NOMO-1 treated with DMSO at 0.1 percent for 48 hours (cell line): ENCODE data around the gene TRIM65.

Experiments used
- DNase-seq: peaks from one replicate; lab custom pipeline; 2025; ENCODE audit not compliant: unreplicated experiment; lab: John Stamatoyannopoulos, UW

Gene TRIM65

DNA sequence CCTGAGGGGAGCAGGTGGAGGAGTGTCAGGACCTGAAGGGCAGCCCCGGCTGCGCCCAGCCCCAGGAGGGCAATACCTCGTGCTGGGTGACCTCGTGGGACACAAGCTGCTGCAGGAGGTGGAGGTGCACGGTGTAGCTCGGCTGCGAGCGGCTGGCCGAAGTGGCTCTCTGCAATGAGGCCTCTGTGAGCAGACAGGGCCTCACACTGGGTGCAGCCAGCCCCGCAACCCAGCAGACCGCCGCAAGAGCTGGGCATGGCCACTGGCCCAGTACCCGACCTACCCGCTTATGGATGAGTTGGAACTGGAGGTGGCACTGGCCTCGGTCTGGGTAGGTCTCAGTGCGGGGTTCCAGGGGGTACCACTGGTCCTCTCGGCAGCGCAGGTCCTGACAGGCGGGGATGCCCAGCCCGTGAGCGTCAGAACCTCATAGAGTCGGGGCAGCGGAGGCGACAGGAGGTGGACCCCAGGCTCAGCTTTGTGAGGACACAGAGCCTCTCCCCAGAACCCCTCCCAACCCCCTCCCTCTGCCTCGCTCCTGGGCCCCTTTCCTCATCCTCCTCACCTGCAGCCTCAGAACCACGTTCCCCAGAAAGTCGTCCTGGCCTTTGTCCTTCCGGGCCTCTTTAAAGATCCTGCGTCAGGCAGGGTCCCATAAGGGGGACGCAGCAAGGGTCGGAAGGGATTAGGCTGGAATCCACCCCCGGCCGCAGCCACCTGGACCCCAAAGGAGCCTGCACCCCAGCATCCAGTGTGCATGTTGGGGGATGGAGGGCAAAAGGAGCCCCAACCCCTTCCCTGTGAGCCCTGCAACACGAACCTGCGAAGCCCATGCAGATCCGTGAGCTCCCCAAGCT is 56.6 kb downstream of the TRIM65 start:
- DNase-seq: no peak
